B cell (primary cell): Measurements from ENCODE around the gene BTG2. TPM values are rescaled to one million over a fixed set of nuclear protein-coding genes. Genes with fewer than 3 reads are reported as not detected.

Source experiments
- ATAC-seq: fragments of 200-7000 bp; cut with Tn5 transposase; one replicate; pipeline ENCODE4 v1.10.0; 2021; ENCODE audit warnings: low read depth, mild to moderate bottlenecking, moderate number of reproducible peaks, moderate library complexity
- CTCF ChIA-PET: fragments of 350-600 bp; sonication (Branson Sonifier 250); formaldehyde crosslinking; loops from one replicate; lab custom pipeline; 2021; ENCODE audit warnings: antibody characterized with exemption, inconsistent platforms; lab: Charles Lee
- POLR2A ChIA-PET: fragments of 350-600 bp; sonication (Branson Sonifier 250); formaldehyde crosslinking; loops from one replicate; lab custom pipeline; 2021; ENCODE audit warnings: antibody characterized with exemption; lab: Charles Lee
- DNase-seq: peaks from one replicate; pipeline ENCODE4 v3.0.0; 2013
- H2AFZ ChIP-seq: 2 replicates; pipeline ENCODE4 v1.6.1; 2012; ENCODE audit warnings: mild to moderate bottlenecking, low read depth, low read length; ENCODE audit not compliant: insufficient read depth, poor library complexity, severe bottlenecking
- H3K27ac ChIP-seq, 2 donors: 1 replicate in 1 of 2; 2 replicates in 1 of 2; pipeline ENCODE4 v1.5.1; 2012 to 2013; ENCODE audit warnings: low read length in 2 of 2, mild to moderate bottlenecking in 2 of 2, moderate library complexity in 1 of 2
- H3K27me3 ChIP-seq, 4 experiments: fragments of 200-600 bp in 1 of 4; sonication (generic) in 1 of 4; replicated peaks in 1 of 4; 1 replicate in 2 of 4; 2 replicates in 2 of 4; pipeline versions ENCODE4 v1.6.1 to v1.7.0; 2013 to 2016; ENCODE audit warnings: low read length in 3 of 4, mild to moderate bottlenecking in 2 of 4, mixed read lengths in 1 of 4, moderate library complexity in 1 of 4; ENCODE audit not compliant: insufficient read depth in 4 of 4, control insufficient read depth in 3 of 4; ENCODE audit errors: control extremely low read depth in 1 of 4
- H3K36me3 ChIP-seq, 2 experiments: replicated peaks in 1 of 2; 1 replicate in 1 of 2; 2 replicates in 1 of 2; pipeline versions ENCODE4 v1.6.1 to v1.7.1; 2013; ENCODE audit warnings: low read length in 1 of 2; ENCODE audit not compliant: insufficient read depth in 2 of 2, control insufficient read depth in 1 of 2; ENCODE audit errors: control extremely low read depth in 1 of 2, extremely low read depth in 1 of 2
- H3K4me1 ChIP-seq, 2 donors: fragments of 200-600 bp in 1 of 2; sonication (generic) in 1 of 2; 1 replicate in 1 of 2; 2 replicates in 1 of 2; pipeline versions ENCODE4 v1.5.1 to v1.6.1; 2013 to 2017; ENCODE audit warnings: low read length in 2 of 2; ENCODE audit not compliant: control insufficient read depth in 2 of 2, insufficient read depth in 2 of 2
- H3K4me2 ChIP-seq: replicated peaks from 2 replicates; pipeline ENCODE3; 2012; ENCODE audit warnings: mild to moderate bottlenecking, low read depth, low read length; ENCODE audit not compliant: poor library complexity, severe bottlenecking
- H3K4me3 ChIP-seq, 5 experiments: fragments of 200-600 bp in 1 of 5; sonication (generic) in 1 of 5; 1 replicate in 3 of 5; 2 replicates in 2 of 5; pipeline versions ENCODE4 v1.5.1 to v1.7.0; 2011 to 2016; ENCODE audit warnings: low read length in 4 of 5, mild to moderate bottlenecking in 4 of 5, low read depth in 2 of 5, control low read depth in 1 of 5, moderate library complexity in 1 of 5; ENCODE audit not compliant: insufficient read depth in 1 of 5; ENCODE audit errors: control extremely low read depth in 1 of 5, extremely low read depth in 1 of 5
- H3K79me2 ChIP-seq: fragments of 200-600 bp; sonication (generic); one replicate; pipeline ENCODE4 v1.6.0; 2016; ENCODE audit warnings: low read length; ENCODE audit not compliant: control insufficient read depth, insufficient read depth
- H3K9ac ChIP-seq: fragments of 200-600 bp; sonication (generic); 2 replicates; pipeline ENCODE4 v1.6.1; 2017; ENCODE audit warnings: mild to moderate bottlenecking, low read length, moderate library complexity
- H3K9me3 ChIP-seq, 3 donors: one replicate each; pipeline versions ENCODE4 v1.6.1 to v1.7.1; 2013; ENCODE audit warnings: low read length in 2 of 3; ENCODE audit not compliant: control insufficient read depth in 2 of 3, insufficient read depth in 1 of 3; ENCODE audit errors: control extremely low read depth in 1 of 3
- H4K20me1 ChIP-seq: 2 replicates; pipeline ENCODE4 v1.6.0; 2012; ENCODE audit warnings: mild to moderate bottlenecking, low read length; ENCODE audit not compliant: insufficient read depth, control insufficient read depth, poor library complexity, severe bottlenecking
- H3K27ac Mint-ChIP-seq: one replicate; pipeline ENCODE4 v1.8.0; 2021; ENCODE audit warnings: mixed read lengths
- H3K27me3 Mint-ChIP-seq: one replicate; pipeline ENCODE4 v1.8.0; 2021; ENCODE audit warnings: mixed read lengths
- H3K4me1 Mint-ChIP-seq: one replicate; pipeline ENCODE4 v1.8.0; 2021; ENCODE audit warnings: mixed read lengths
- H3K4me3 Mint-ChIP-seq: one replicate; pipeline ENCODE4 v1.8.0; 2021; ENCODE audit warnings: mixed read lengths
- H3K9me3 Mint-ChIP-seq: one replicate; pipeline ENCODE4 v1.8.0; 2022; ENCODE audit warnings: mixed read lengths; ENCODE audit not compliant: insufficient read depth
- CTCF ChIP-seq: fragments of 200-600 bp; IDR thresholded peaks from one replicate; pipeline ENCODE4 v1.8.0; 2022; ENCODE audit warnings: antibody characterized with exemption, mild to moderate bottlenecking
- EZH2 ChIP-seq: IDR thresholded peaks from 2 replicates; pipeline ENCODE4 v1.6.1; 2012; ENCODE audit warnings: borderline replicate concordance, low read depth, mild to moderate bottlenecking, moderate library complexity, low read length; ENCODE audit not compliant: insufficient read depth, poor library complexity, severe bottlenecking
- WGBS: methylation state at CpG from one replicate; pipeline ENCODE4 v1.1.5; 2013; ENCODE audit warnings: missing lambda C conversion rate; ENCODE audit not compliant: insufficient coverage; 5-methylcytosine and 5-hydroxymethylcytosine counted together
- intact Hi-C: fragments of 100-400 bp; cut with micrococcal nuclease; formaldehyde crosslinking; loops from one replicate; pipeline ENCODE4 v1.10.0; 2022
- polyA plus RNA-seq: library from polyadenylated mRNA; depleted of rRNA; stranded (reverse); fragments of >200 nt; gene quantifications from 2 replicates; pipeline ENCODE4 v1.2.3, GENCODE V29; 2012
- total RNA-seq, 2 donors: library from RNA; stranded (reverse); fragments of 120-200 nt in 1 of 2; gene quantifications; 1 replicate in 1 of 2; 2 replicates in 1 of 2; pipeline versions ENCODE4 v1.2.3 to v1.2.4, GENCODE V29; 2013 to 2022

Gene BTG2
- total and polyA plus RNA-seq, 2 donors (not counting 1 experiment from before 2014, with no cell fraction given): 508 to 778 TPM

- peak overlapping the region in 3 of 5 experiments; percentile 0 to 25 (median 3) for H3K4me3 ChIP-seq
- peaks cover 81 to 95% of the 10 kb centered on the region in 2 donors for H3K4me1 ChIP-seq
- intact Hi-C loops: loop anchor here (1.0 kb wide), 2 partner anchors 11 to 16 kb away; partner anchors contain the start of gene BTG2
- TF ChIP-seq CTCF: no peak
- TF ChIP-seq EZH2: no peak
- H3K27ac Mint-ChIP-seq: peak overlapping the region; percentile 98
- WGBS: 79% methylated on average over 4 of the region's 6 CpGs
- peak overlapping the region; percentile 92 for H3K4me2 ChIP-seq
- peak overlapping the region; percentile 79 for H3K4me3 Mint-ChIP-seq
- no peak for DNase-seq
- H3K27me3 ChIP-seq: no peaks in the 10 kb centered on the region
- ATAC-seq: no peak
- ChIA-PET CTCF (interaction anchor here (1.5 to 32.7 kb wide), 5 partner anchors 12 to 160 kb away, joined by 3 to 1776 read pairs (median 227); partner anchors contain the start of gene BTG2), POLR2A (interaction anchor here (0.6 to 13.4 kb wide), 9 partner anchors 9 to 54 kb away, joined by 3 to 687 read pairs (median 11); partner anchors contain the start of gene BTG2)
- H3K9me3 ChIP-seq: no peaks in the 10 kb centered on the region
- no peaks in the 10 kb centered on the region for H3K36me3 ChIP-seq
- peaks cover 23% of the 10 kb centered on the region for H3K79me2 ChIP-seq
- H3K9me3 Mint-ChIP-seq: no peaks in the 10 kb centered on the region
- H3K27me3 Mint-ChIP-seq: no peaks in the 10 kb centered on the region
- H3K27ac ChIP-seq: peak overlapping the region; percentile 96 to 97
- no peak overlapping the region for H3K9ac ChIP-seq
- peaks cover 93% of the 10 kb centered on the region for H3K4me1 Mint-ChIP-seq
- no peaks in the 10 kb centered on the region for H4K20me1 ChIP-seq
- no peak overlapping the region for H2AFZ ChIP-seq
Observed at GRCh38 chr1:203321273-203322052, 16.1 kb downstream of the BTG2 start.
